IMR-90 (cell line): ENCODE data around the gene MPC2. TPM values are rescaled to one million over a fixed set of nuclear protein-coding genes. Genes with fewer than 3 reads are reported as not detected.

ENCODE experiments used
- ATAC-seq: fragments of 200-7000 bp; cut with Tn5 transposase; 2 replicates; pipeline ENCODE4 v1.9.1; 2020; ENCODE audit warnings: low read depth, mild to moderate bottlenecking, moderate library complexity
- BruUV-seq: library from RNA; stranded (reverse); fragments of 400-500 nt; replicated peaks from 2 replicates; lab custom pipeline; 2021; lab: Mats Ljungman, UMichigan
- CTCF ChIA-PET: fragments of 300-600 bp; formaldehyde crosslinking; extraction: SDS; loops from one replicate; lab custom pipeline; 2021; ENCODE audit warnings: antibody characterized with exemption; lab: Yijun Ruan, JAX
- POLR2A ChIA-PET: fragments of 300-600 bp; sonication (Branson Sonifier 250); formaldehyde crosslinking; loops from one replicate; lab custom pipeline; 2022; ENCODE audit warnings: antibody characterized with exemption; ENCODE audit not compliant: unreplicated experiment; lab: Charles Lee
- DNase-seq: peaks from one replicate; pipeline ENCODE4 v3.0.0; 2013
- H2AFZ ChIP-seq: replicated peaks from 2 replicates; pipeline ENCODE3; 2013; ENCODE audit warnings: low read length, mild to moderate bottlenecking; ENCODE audit not compliant: poor library complexity
- H2AK5ac ChIP-seq: 2 replicates; pipeline ENCODE4 v1.6.1; 2013; ENCODE audit warnings: low read depth, low read length, inconsistent platforms
- H2AK9ac ChIP-seq: replicated peaks from 2 replicates; pipeline ENCODE3; 2013; ENCODE audit warnings: mild to moderate bottlenecking, low read depth, low read length, moderate library complexity; ENCODE audit not compliant: poor library complexity
- H2BK120ac ChIP-seq: 2 replicates; pipeline ENCODE4 v1.6.1; 2013; ENCODE audit warnings: low read depth, low read length, inconsistent platforms
- H2BK15ac ChIP-seq: 3 replicates; pipeline ENCODE4 v1.6.1; 2013; ENCODE audit warnings: low read depth, low read length, inconsistent platforms
- H2BK20ac ChIP-seq: 2 replicates; pipeline ENCODE4 v1.6.1; 2013; ENCODE audit warnings: low read depth, mild to moderate bottlenecking, inconsistent platforms, low read length, moderate library complexity
- H2BK5ac ChIP-seq: 2 replicates; pipeline ENCODE4 v1.6.1; 2013; ENCODE audit warnings: mild to moderate bottlenecking, low read depth, low read length, inconsistent platforms; ENCODE audit not compliant: poor library complexity, severe bottlenecking
- H3K14ac ChIP-seq: replicated peaks from 2 replicates; pipeline ENCODE4 v1.6.1; 2013; ENCODE audit warnings: low read depth, low read length, inconsistent platforms
- H3K18ac ChIP-seq: 2 replicates; pipeline ENCODE4 v1.6.1; 2013; ENCODE audit warnings: low read depth, low read length, control low read depth
- H3K23ac ChIP-seq: 2 replicates; pipeline ENCODE4 v1.6.1; 2013; ENCODE audit warnings: low read depth, low read length, inconsistent platforms
- H3K27ac ChIP-seq: 2 replicates; pipeline ENCODE4 v1.5.1; 2013; ENCODE audit warnings: mild to moderate bottlenecking, control low read depth, low read length; ENCODE audit not compliant: insufficient read depth
- H3K27me3 ChIP-seq: 2 replicates; pipeline ENCODE4 v1.6.1; 2013; ENCODE audit warnings: low read length; ENCODE audit not compliant: control insufficient read depth, insufficient read depth
- H3K36me3 ChIP-seq: 2 replicates; pipeline ENCODE4 v1.6.1; 2013; ENCODE audit warnings: low read length, mixed read lengths; ENCODE audit not compliant: control insufficient read depth, insufficient read depth
- H3K4ac ChIP-seq: 2 replicates; pipeline ENCODE4 v1.6.1; 2013; ENCODE audit warnings: low read depth, low read length, inconsistent platforms
- H3K4me1 ChIP-seq: 2 replicates; pipeline ENCODE4 v1.6.1; 2013; ENCODE audit warnings: low read length, mixed read lengths; ENCODE audit not compliant: control insufficient read depth, insufficient read depth
- H3K4me2 ChIP-seq: 2 replicates; pipeline ENCODE4 v1.6.1; 2013; ENCODE audit warnings: low read depth, mild to moderate bottlenecking, control low read depth, low read length, moderate library complexity
- H3K4me3 ChIP-seq: 2 replicates; pipeline ENCODE4 v1.5.1; 2013; ENCODE audit warnings: low read depth, mild to moderate bottlenecking, control low read depth, low read length, moderate library complexity; ENCODE audit not compliant: insufficient read depth
- H3K56ac ChIP-seq: 2 replicates; pipeline ENCODE4 v1.6.1; 2013; ENCODE audit warnings: low read length, inconsistent platforms; ENCODE audit not compliant: insufficient read depth; ENCODE audit errors: extremely low read depth
- H3K79me1 ChIP-seq, 2 experiments: 2 replicates each; pipeline ENCODE4 v1.6.1; 2013; ENCODE audit warnings: low read length in 2 of 2, inconsistent platforms in 1 of 2, low read depth in 1 of 2
- H3K9ac ChIP-seq: 2 replicates; pipeline ENCODE4 v1.6.1; 2013; ENCODE audit warnings: low read depth, low read length, control low read depth
- H3K9me1 ChIP-seq: 2 replicates; pipeline ENCODE4 v1.6.1; 2013; ENCODE audit warnings: low read length, inconsistent platforms; ENCODE audit not compliant: insufficient read depth
- H3K9me3 ChIP-seq: 2 replicates; pipeline ENCODE4 v1.6.1; 2013; ENCODE audit warnings: low read length; ENCODE audit not compliant: control insufficient read depth, insufficient read depth
- H4K20me1 ChIP-seq: 2 replicates; pipeline ENCODE4 v1.6.1; 2013; ENCODE audit warnings: low read length, inconsistent platforms; ENCODE audit not compliant: insufficient read depth
- H4K5ac ChIP-seq: 2 replicates; pipeline ENCODE4 v1.6.1; 2013; ENCODE audit warnings: mild to moderate bottlenecking, low read depth, low read length, control low read depth
- H4K8ac ChIP-seq, 2 experiments: 2 replicates each; pipeline ENCODE4 v1.6.1; 2013; ENCODE audit warnings: low read depth in 2 of 2, low read length in 2 of 2, control low read depth in 1 of 2, inconsistent platforms in 1 of 2
- H4K91ac ChIP-seq: 2 replicates; pipeline ENCODE4 v1.6.1; 2013; ENCODE audit warnings: low read depth, low read length, inconsistent platforms; ENCODE audit not compliant: insufficient read depth
- CEBPB ChIP-seq: IDR thresholded peaks from 2 replicates; pipeline ENCODE4 v1.6.1; 2012; ENCODE audit warnings: low read depth, low read length, improper control_type of control experiment
- CHD1 ChIP-seq: IDR thresholded peaks from 2 replicates; pipeline ENCODE4 v1.6.1; 2012; ENCODE audit warnings: low read depth, low read length, improper control_type of control experiment
- ELK1 ChIP-seq: fragments of 150-350 bp; IDR thresholded peaks from 2 replicates; pipeline ENCODE4 v1.6.1; 2016; ENCODE audit warnings: low read depth, mild to moderate bottlenecking, low read length, moderate library complexity, borderline replicate concordance
- dilution Hi-C: fragments of 300-500 bp; cut with HindIII; formaldehyde crosslinking; loops from one replicate; pipeline ENCODE4 v1.14.3; 2018; ENCODE audit warnings: low sequenced_read_pairs; ENCODE audit not compliant: unreplicated experiment
- in situ Hi-C: fragments of 300-500 bp; cut with MboI; formaldehyde crosslinking; loops from 3 replicates; pipeline ENCODE4 v1.14.3; 2019; ENCODE audit warnings: low sequenced_read_pairs, inconsistent platforms, mixed read lengths
- intact Hi-C: fragments of 100-400 bp; cut with micrococcal nuclease; formaldehyde crosslinking; loops from 2 replicates; pipeline ENCODE4 v1.10.0; 2022
- polyA plus RNA-seq, 3 experiments: library from polyadenylated mRNA; depleted of rRNA; stranded (reverse); fragments of >200 nt; gene quantifications; 2 replicates each; pipeline ENCODE4 v1.2.3, GENCODE V29; 2012; ENCODE audit warnings: low replicate concordance in 1 of 3
- total RNA-seq: library from RNA; depleted of rRNA; stranded (reverse); fragments of >200 nt; gene quantifications from 2 replicates; pipeline ENCODE4 v1.2.3, GENCODE V29; 2012

Gene MPC2
- total and polyA plus RNA-seq, 2 of the 4 experiments (the other 2 are of a cell fraction): 35.0 to 42.9 TPM

DNA sequence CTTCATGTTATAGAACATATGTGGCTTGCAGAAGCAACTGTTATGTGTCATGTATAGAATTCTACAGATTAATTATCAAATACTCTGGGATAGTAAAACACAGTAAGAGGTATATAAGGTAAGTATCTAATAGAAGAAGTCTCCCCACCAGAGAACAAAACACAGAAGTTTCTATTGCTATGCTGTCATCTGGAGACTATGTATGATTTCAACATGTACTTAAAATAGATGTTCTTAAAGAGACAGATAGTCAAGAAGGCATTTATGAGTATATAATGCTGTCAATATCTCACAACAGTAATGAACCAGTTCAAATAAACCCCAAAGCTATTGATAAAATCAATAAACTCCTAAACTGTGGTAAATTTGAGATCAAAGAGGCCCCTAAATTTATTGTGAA is 14.8 kb downstream of the MPC2 start:
- Histone ChIP-seq H3K4ac (no peak overlapping the region), H4K20me1 (no peaks in the 10 kb centered on the region), H3K9ac (no peak overlapping the region), H4K8ac (no peak overlapping the region), H3K4me3 (no peak overlapping the region), H3K9me3 (no peaks in the 10 kb centered on the region), H4K91ac (no peak overlapping the region), H3K14ac (no peak overlapping the region), H3K27me3 (no peaks in the 10 kb centered on the region), H2AK5ac (no peak overlapping the region), H3K27ac (no peak overlapping the region), H3K4me2 (peak overlapping the region; percentile 51; the same call in 1 of the 2 replicates), H2AK9ac (no peak overlapping the region), H2BK120ac (no peak overlapping the region), H3K23ac (no peak overlapping the region), H3K4me1 (peaks cover 2% of the 10 kb centered on the region), H3K36me3 (peaks cover 2% of the 10 kb centered on the region; the same call in 1 of the 2 replicates), H3K9me1 (no peaks in the 10 kb centered on the region), H4K5ac (no peak overlapping the region), H2BK5ac (peak overlapping the region; percentile 54), H3K56ac (no peak overlapping the region), H2AFZ (no peak overlapping the region), H3K18ac (no peak overlapping the region), H2BK20ac (no peak overlapping the region), H2BK15ac (no peak overlapping the region), H3K79me1 (peaks cover 5 to 23% of the 10 kb centered on the region in 2 experiments)
- POLR2A ChIA-PET: no interaction called here
- dilution Hi-C loops: no loop called here
- peak; percentile 60 for DNase-seq
- CTCF ChIA-PET: no interaction called here
- in situ Hi-C loops: no loop called here
- intact Hi-C loops: no loop called here
- no TSS peak for BruUV-seq
- TF ChIP-seq CHD1: no peak
- TF ChIP-seq CEBPB: peak; percentile 43; the same call in 1 of the 2 replicates
- TF ChIP-seq ELK1: no peak
- peak; percentile 61; the same call in 1 of the 2 replicates for ATAC-seq
